ENCODE data around the gene LORICRIN.

DNA sequence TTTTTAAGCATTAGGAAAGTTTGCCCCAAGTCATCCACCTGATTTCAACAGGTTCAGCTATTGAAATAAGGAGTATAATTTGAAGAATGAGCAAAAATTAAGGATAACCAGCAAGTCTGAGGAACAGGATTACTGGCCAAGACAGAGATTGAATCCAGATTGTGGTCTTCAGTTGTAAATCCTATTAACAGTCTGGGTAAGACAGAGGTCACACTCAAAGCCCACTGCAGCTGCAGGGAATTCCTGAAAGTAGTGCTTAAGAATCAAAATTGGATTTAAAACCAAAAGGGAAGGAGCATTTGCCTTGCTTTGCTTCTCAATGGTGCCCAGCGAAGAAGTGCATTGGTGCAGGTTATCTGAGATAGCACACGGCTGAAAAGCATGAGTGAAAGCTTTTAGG, 6.4 kb upstream of the LORICRIN start:
- TF ChIP-seq, protein P1, sequence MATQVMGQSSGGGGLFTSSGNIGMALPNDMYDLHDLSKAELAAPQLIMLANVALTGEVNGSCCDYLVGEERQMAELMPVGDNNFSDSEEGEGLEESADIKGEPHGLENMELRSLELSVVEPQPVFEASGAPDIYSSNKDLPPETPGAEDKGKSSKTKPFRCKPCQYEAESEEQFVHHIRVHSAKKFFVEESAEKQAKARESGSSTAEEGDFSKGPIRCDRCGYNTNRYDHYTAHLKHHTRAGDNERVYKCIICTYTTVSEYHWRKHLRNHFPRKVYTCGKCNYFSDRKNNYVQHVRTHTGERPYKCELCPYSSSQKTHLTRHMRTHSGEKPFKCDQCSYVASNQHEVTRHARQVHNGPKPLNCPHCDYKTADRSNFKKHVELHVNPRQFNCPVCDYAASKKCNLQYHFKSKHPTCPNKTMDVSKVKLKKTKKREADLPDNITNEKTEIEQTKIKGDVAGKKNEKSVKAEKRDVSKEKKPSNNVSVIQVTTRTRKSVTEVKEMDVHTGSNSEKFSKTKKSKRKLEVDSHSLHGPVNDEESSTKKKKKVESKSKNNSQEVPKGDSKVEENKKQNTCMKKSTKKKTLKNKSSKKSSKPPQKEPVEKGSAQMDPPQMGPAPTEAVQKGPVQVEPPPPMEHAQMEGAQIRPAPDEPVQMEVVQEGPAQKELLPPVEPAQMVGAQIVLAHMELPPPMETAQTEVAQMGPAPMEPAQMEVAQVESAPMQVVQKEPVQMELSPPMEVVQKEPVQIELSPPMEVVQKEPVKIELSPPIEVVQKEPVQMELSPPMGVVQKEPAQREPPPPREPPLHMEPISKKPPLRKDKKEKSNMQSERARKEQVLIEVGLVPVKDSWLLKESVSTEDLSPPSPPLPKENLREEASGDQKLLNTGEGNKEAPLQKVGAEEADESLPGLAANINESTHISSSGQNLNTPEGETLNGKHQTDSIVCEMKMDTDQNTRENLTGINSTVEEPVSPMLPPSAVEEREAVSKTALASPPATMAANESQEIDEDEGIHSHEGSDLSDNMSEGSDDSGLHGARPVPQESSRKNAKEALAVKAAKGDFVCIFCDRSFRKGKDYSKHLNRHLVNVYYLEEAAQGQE (IDR thresholded peaks at IDR 0.05) = no peak
- no peak for TF ChIP-seq YY1 (IDR thresholded peaks at IDR 0.05)
